ENCODE data around the gene LRRC59. TPM values are rescaled to one million over a fixed set of nuclear protein-coding genes. Genes with fewer than 3 reads are reported as not detected.

Gene LRRC59
- total and polyA plus RNA-seq, 2 experiments from 2014 or later, result 46.4 to 124 TPM

- H4K20me1 ChIP-seq (replicated peaks; ENCODE audit: insufficient read depth), result peaks cover 5% of the 10 kb centered on the region
- DNase-seq (ENCODE audit: low spot score) (no peak), ATAC-seq (no peak)
- H3K4me3 ChIP-seq, result peak overlapping the region; percentile 73
- no peak for TF ChIP-seq CTCF (conservative IDR thresholded peaks at IDR 0.05; ENCODE audit: low read depth in 2 of 2)
- TF ChIP-seq EZH2phosphoT487 (IDR thresholded peaks at IDR 0.05; ENCODE audit: unreplicated experiment), result no peak
- TF ChIP-seq CREB1 (CRISPR knock-in tag; IDR thresholded peaks at IDR 0.05; ENCODE audit: low read depth), result no peak
- no peak for TF ChIP-seq EZH2 (IDR thresholded peaks at IDR 0.05; ENCODE audit: low read depth, unreplicated experiment)
- no peak for TF ChIP-seq ETS1 (IDR thresholded peaks at IDR 0.05)
- H3K36me3 ChIP-seq (ENCODE audit: insufficient read depth), result peaks cover 15% of the 10 kb centered on the region; the same call in 1 of the 2 replicates
- no peaks in the 10 kb centered on the region for H3F3A ChIP-seq (replicated peaks; ENCODE audit: low read depth)
- Mint-ChIP-seq H3K36me3 (ENCODE audit: low read depth) (peaks cover 46% of the 10 kb centered on the region), H3K4me1 (peaks cover 13% of the 10 kb centered on the region), H3K9me3 (no peaks in the 10 kb centered on the region), H3K27me3 (ENCODE audit: insufficient read depth, low read depth, poor library complexity) (peaks cover 11% of the 10 kb centered on the region), H3K4me3 (peak overlapping the region; percentile 97), H3K27ac (peak overlapping the region; percentile 99; the same call in 1 of the 2 replicates)
- H3K4me1 ChIP-seq (ENCODE audit: insufficient read depth), result peaks cover 9% of the 10 kb centered on the region; the same call in 1 of the 2 replicates
- H3K79me2 ChIP-seq (replicated peaks; ENCODE audit: insufficient read depth), result peaks cover 20% of the 10 kb centered on the region
- peak overlapping the region; percentile 98 for H3K4me2 ChIP-seq
- H2AFZ ChIP-seq, result 0 out of 2 replicates have a peak overlapping the region, but pooled peaks have one; percentile 95
- H3K27ac ChIP-seq (ENCODE audit: low read depth), result peak overlapping the region; percentile 88
- H3K27me3 ChIP-seq (ENCODE audit: insufficient read depth), result no peaks in the 10 kb centered on the region
- no peaks in the 10 kb centered on the region for H3K9me2 ChIP-seq (ENCODE audit: insufficient read depth)
Measured at GRCh38 chr17:50373705-50374104, 23.6 kb downstream of the LRRC59 start.

- Mint-ChIP-seq H3K9me3 (no peaks in the 10 kb centered on the region), H3K27ac (peak within 1 kb of the TSS; percentile 99), H3K36me3 (ENCODE audit: low read depth) (peaks cover 50% of the 10 kb centered on the region), H3K4me1 (peaks cover 13% of the 10 kb centered on the region), H3K4me3 (peak within 1 kb of the TSS; percentile 97), H3K27me3 (ENCODE audit: insufficient read depth, low read depth, poor library complexity) (peaks cover 11% of the 10 kb centered on the region)
- Histone ChIP-seq H3K36me3 (ENCODE audit: insufficient read depth) (peaks cover 18% of the 10 kb centered on the region; the same call in 1 of the 2 replicates), H3K4me2 (peak within 1 kb of the TSS; percentile 98), H3K4me3 (peak within 1 kb of the TSS; percentile 73), H3K79me2 (replicated peaks; ENCODE audit: insufficient read depth) (peaks cover 20% of the 10 kb centered on the region), H3K4me1 (ENCODE audit: insufficient read depth) (peaks cover 9% of the 10 kb centered on the region; the same call in 1 of the 2 replicates), H3K27me3 (ENCODE audit: insufficient read depth) (no peaks in the 10 kb centered on the region), H3F3A (replicated peaks; ENCODE audit: low read depth) (no peaks in the 10 kb centered on the region), H4K20me1 (replicated peaks; ENCODE audit: insufficient read depth) (peaks cover 9% of the 10 kb centered on the region), H3K9me2 (ENCODE audit: insufficient read depth) (no peaks in the 10 kb centered on the region), H2AFZ (peak within 1 kb of the TSS; percentile 95), H3K27ac (ENCODE audit: low read depth) (peak within 1 kb of the TSS; percentile 88)
- TF ChIP-seq POLR2AphosphoS5 (IDR thresholded peaks at IDR 0.05; ENCODE audit: low read depth), result peak; percentile 91
- TF ChIP-seq REST (IDR thresholded peaks at IDR 0.05; ENCODE audit: unreplicated experiment), result peak; percentile 20
- TF ChIP-seq STAT1 (IDR thresholded peaks at IDR 0.05; ENCODE audit: unreplicated experiment), result no peak
- TF ChIP-seq CTCF (conservative IDR thresholded peaks at IDR 0.05; ENCODE audit: low read depth in 2 of 2), result no peak
- peak; percentile 43 for TF ChIP-seq CREB1 (CRISPR knock-in tag; IDR thresholded peaks at IDR 0.05; ENCODE audit: low read depth)
- peak; percentile 90 for TF ChIP-seq ETS1 (IDR thresholded peaks at IDR 0.05)
- TF ChIP-seq NANOG (IDR thresholded peaks at IDR 0.05; ENCODE audit: borderline replicate concordance), result peak; percentile 67; the same call in 1 of the 2 replicates
- TF ChIP-seq ZNF331 (CRISPR knock-in tag; IDR thresholded peaks at IDR 0.05; ENCODE audit: low read depth), result no peak
- DNase-seq (ENCODE audit: low spot score) (peak; percentile 92), ATAC-seq (peak; percentile 96)
Measured at GRCh38 chr17:50372758-50373556, 24.4 kb downstream of the LRRC59 start, which contains the start of the genes EME1 and MRPL27. Gene EME1, plus strand, starts transcription at chr17:50373229. Its CDS starts 1,980 bp downstream, at chr17:50375209. Gene MRPL27, minus strand, starts transcription at chr17:50373184. Its CDS starts 14 bp downstream, at chr17:50373170.
